ENCODE data around the gene KCNK16. TPM values are rescaled to one million over a fixed set of nuclear protein-coding genes. Genes with fewer than 3 reads are reported as not detected.

KCNK16 gene
- total RNA-seq, 8 experiments from 2014 or later: 0.45 TPM; not detected in 7

- WGBS, 10 experiments: 46 to 90% (median 80%) methylated on average over 1 to 3 of the region's 5 CpGs; no CpG with 5 or more reads in 4 of the 10 experiments
- H3K27ac ChIP-seq: no peak overlapping the region
- in situ Hi-C loops (cut with MboI; ENCODE audit: low pct_unique_long_range_greater_than_20kb in 2 of 9, low sequenced_read_pairs in 9 of 9, unreplicated experiment in 9 of 9): no loop called here
- no peak for ATAC-seq (replicated peaks in 6 of 8)
- H3K4me3 ChIP-seq: no peak overlapping the region
- peaks cover 5 to 9% of the 10 kb centered on the region in 2 donors for H3K4me1 ChIP-seq (replicated peaks in 1 of 2)
Observed at GRCh38 chr6:39266782-39267355, 55.6 kb downstream of the KCNK16 start.

- WGBS, 10 experiments: 7 to 100% (median 80%) methylated on average over 1 to 2 of the region's 2 CpGs; no CpG with 5 or more reads in 1 of the 10 experiments
- Histone ChIP-seq H3K27ac (no peak overlapping the region), H3K4me3 (no peak overlapping the region), H3K4me1 (replicated peaks in 1 of 2) (peaks cover 5 to 9% of the 10 kb centered on the region in 2 donors)
- no peak for ATAC-seq (replicated peaks in 6 of 8)
- in situ Hi-C loops (cut with MboI; ENCODE audit: low pct_unique_long_range_greater_than_20kb in 2 of 9, low sequenced_read_pairs in 9 of 9, unreplicated experiment in 9 of 9): no loop called here
Observed at GRCh38 chr6:39266375-39266774, 56.1 kb downstream of the KCNK16 start.

Other genes starting within 250 kb of the KCNK16 start
- 10 to 100 TPM in 6 of 8 experiments, 1 to 10 TPM in 2; 8.8 to 14.3 (median 11.9) TPM for gene SAYSD1, start 207.5 kb downstream of the KCNK16 start, total RNA-seq
- 10 to 100 TPM in 1 of 8 experiments, 1 to 10 TPM in 5, under 1 TPM in 2; 0.14 to 36.6 (median 2.5) TPM for gene KCNK5, start 93.2 kb downstream of the KCNK16 start, total RNA-seq
- 1 to 10 TPM in 2 of 8 experiments, under 1 TPM in 3, not detected in 3; 0.27 to 2.7 (median 0.94) TPM for gene KCNK17, start 8.3 kb downstream of the KCNK16 start, total RNA-seq